NCI-H187 (cell line): ENCODE data around the gene COL2A1.

Experiments
- DNase-seq, 2 experiments: peaks; one replicate each; lab custom pipeline; 2025; lab: John Stamatoyannopoulos, UW

The COL2A1 gene

GRCh38 chr12:48004053-48004941, at the start of gene COL2A1:
TSS of gene COL2A1 (minus strand) at chr12:48004476. CDS start at chr12:48004321, 155 bp downstream.
- no peak for DNase-seq

- no peak for DNase-seq
These were observed 49.6 kb upstream of the COL2A1 start for GRCh38 chr12:48053883-48054282.

GRCh38 chr12:48053122-48053521, 48.8 kb upstream of the COL2A1 start:
- no peak for DNase-seq

GRCh38 chr12:48051681-48052080, 47.4 kb upstream of the COL2A1 start:
- no peak for DNase-seq

- DNase-seq = no peak
These were observed 45.9 kb upstream of the COL2A1 start for GRCh38 chr12:48050174-48050573.

- no peak for DNase-seq
These were observed 41.8 kb upstream of the COL2A1 start for GRCh38 chr12:48045965-48046518.

GRCh38 chr12:48045061-48045846, 41.0 kb upstream of the COL2A1 start:
- DNase-seq = no peak

- DNase-seq = no peak
These were observed 40.1 kb upstream of the COL2A1 start for GRCh38 chr12:48044396-48044795.

- no peak for DNase-seq
These were observed 39.5 kb upstream of the COL2A1 start for GRCh38 chr12:48043771-48044170.

- no peak for DNase-seq
These were observed 37.5 kb upstream of the COL2A1 start for GRCh38 chr12:48041591-48042423.

- DNase-seq = no peak
These were observed 36.1 kb upstream of the COL2A1 start for GRCh38 chr12:48040354-48040753.

GRCh38 chr12:48039151-48039550, 34.9 kb upstream of the COL2A1 start:
- DNase-seq = no peak

GRCh38 chr12:48038085-48038484, 33.8 kb upstream of the COL2A1 start:
- DNase-seq = no peak

- no peak for DNase-seq
These were observed 33.1 kb upstream of the COL2A1 start for GRCh38 chr12:48037267-48037915.

- DNase-seq = no peak
These were observed 32.5 kb upstream of the COL2A1 start for GRCh38 chr12:48036818-48037217.

GRCh38 chr12:48034835-48035805, 30.8 kb upstream of the COL2A1 start:
- no peak for DNase-seq

- DNase-seq = no peak
These were observed 29.2 kb upstream of the COL2A1 start for GRCh38 chr12:48033451-48033850.

GRCh38 chr12:48032597-48032996, 28.3 kb upstream of the COL2A1 start:
- DNase-seq = no peak

GRCh38 chr12:48031135-48031960, 27.1 kb upstream of the COL2A1 start:
- no peak for DNase-seq
